Activated CD4-positive, alpha-beta memory T cell treated with anti-CD3 and anti-CD28 coated beads for 36 hours (primary cell): ENCODE measurements around the gene UMAD1. TPM values are rescaled to one million over a fixed set of nuclear protein-coding genes. Genes with fewer than 3 reads are reported as not detected.

Source experiments
- CTCF ChIA-PET: fragments of 350-600 bp; sonication (Branson Sonifier 250); formaldehyde crosslinking; loops from one replicate; lab custom pipeline; 2021; ENCODE audit warnings: antibody characterized with exemption, inconsistent platforms; lab: Charles Lee
- POLR2A ChIA-PET: fragments of 350-600 bp; sonication (Branson Sonifier 250); formaldehyde crosslinking; loops from one replicate; lab custom pipeline; 2021; ENCODE audit warnings: antibody characterized with exemption; lab: Charles Lee
- DNase-seq: peaks from one replicate; pipeline ENCODE4 v3.0.0-alpha.2; 2020
- H3K27ac Mint-ChIP-seq: one replicate; pipeline ENCODE4 v1.8.0; 2021; ENCODE audit warnings: mixed read lengths
- H3K27me3 Mint-ChIP-seq: one replicate; pipeline ENCODE4 v1.8.0; 2021; ENCODE audit warnings: mixed read lengths
- H3K36me3 Mint-ChIP-seq: one replicate; pipeline ENCODE4 v1.8.0; 2021; ENCODE audit warnings: mixed read lengths
- H3K4me1 Mint-ChIP-seq: one replicate; pipeline ENCODE4 v1.8.0; 2021; ENCODE audit warnings: low read depth, mixed read lengths
- H3K4me3 Mint-ChIP-seq: one replicate; pipeline ENCODE4 v1.8.0; 2021; ENCODE audit warnings: mild to moderate bottlenecking, mixed read lengths
- H3K9me3 Mint-ChIP-seq: one replicate; pipeline ENCODE4 v1.8.0; 2021; ENCODE audit warnings: mixed read lengths
- intact Hi-C: fragments of 100-400 bp; cut with micrococcal nuclease; formaldehyde crosslinking; loops from one replicate; pipeline ENCODE4 v1.15.1; 2023
- total RNA-seq, 2 experiments: library from RNA; stranded (reverse); gene quantifications; one replicate each; pipeline ENCODE4 v1.2.3, GENCODE V29; 2021

The UMAD1 gene
- total RNA-seq, 2 experiments from 2014 or later: 15.0 to 17.6 TPM

DNA sequence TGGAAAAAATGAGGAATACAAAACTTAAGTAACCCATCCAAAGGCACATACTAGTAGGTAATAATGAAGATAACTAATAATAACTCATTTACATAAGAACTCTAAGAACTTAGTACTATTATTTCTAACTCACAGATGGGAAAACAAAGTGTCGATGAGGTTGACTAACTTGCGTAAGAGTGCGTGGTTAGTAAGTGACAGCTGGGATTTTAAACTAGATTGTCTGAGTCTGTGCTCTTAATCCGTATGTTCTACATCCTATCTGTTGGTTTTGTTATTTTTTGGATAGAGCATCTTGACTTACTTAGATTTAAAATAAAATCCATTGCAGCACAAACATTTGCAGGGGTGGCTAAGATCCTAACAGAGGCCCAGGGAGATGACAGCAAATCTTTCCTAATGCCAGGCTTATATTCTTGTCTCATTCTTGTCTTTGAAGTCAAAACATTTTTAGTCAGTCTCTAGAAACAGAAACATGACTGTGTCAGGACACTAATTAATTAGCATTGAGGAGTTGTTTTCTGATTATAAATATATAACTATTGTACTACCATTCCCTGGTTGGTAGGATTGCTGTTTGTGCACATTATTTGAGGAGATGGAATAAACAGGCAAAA lies 66.1 kb downstream of the UMAD1 start:
- intact Hi-C loops: no loop called here
- Mint-ChIP-seq H3K36me3 (peaks cover 2% of the 10 kb centered on the region), H3K27me3 (no peaks in the 10 kb centered on the region), H3K27ac (no peak overlapping the region), H3K9me3 (no peaks in the 10 kb centered on the region), H3K4me3 (no peak overlapping the region), H3K4me1 (peaks cover 10% of the 10 kb centered on the region)
- DNase-seq: no peak
- ChIA-PET CTCF (no interaction called here), POLR2A (no interaction called here)

DNA sequence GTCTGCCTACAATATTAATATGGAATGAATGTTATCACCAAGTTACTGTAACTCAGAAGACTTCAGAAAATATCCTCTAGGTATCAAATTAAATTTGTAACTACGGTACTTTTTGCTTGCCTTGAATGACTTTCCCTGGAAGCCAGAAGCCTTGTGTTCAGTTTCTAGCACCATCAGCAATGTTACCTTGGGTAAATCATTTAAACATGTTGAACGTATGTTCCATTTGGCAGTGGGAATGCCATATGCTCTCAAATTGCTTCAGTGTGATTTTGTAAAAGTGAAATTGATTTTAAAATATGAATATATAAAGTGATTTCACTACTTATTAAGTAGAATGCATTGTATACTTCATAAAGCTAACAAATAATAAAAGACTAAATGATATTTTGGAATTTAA lies 66.7 kb downstream of the UMAD1 start:
- H3K27ac Mint-ChIP-seq: no peak overlapping the region
- peaks cover 2% of the 10 kb centered on the region for H3K36me3 Mint-ChIP-seq
- H3K4me1 Mint-ChIP-seq: peaks cover 8% of the 10 kb centered on the region
- no peak for DNase-seq
- no peaks in the 10 kb centered on the region for H3K27me3 Mint-ChIP-seq
- ChIA-PET POLR2A (no interaction called here), CTCF (no interaction called here)
- no peaks in the 10 kb centered on the region for H3K9me3 Mint-ChIP-seq
- intact Hi-C loops: no loop called here
- no peak overlapping the region for H3K4me3 Mint-ChIP-seq

DNA sequence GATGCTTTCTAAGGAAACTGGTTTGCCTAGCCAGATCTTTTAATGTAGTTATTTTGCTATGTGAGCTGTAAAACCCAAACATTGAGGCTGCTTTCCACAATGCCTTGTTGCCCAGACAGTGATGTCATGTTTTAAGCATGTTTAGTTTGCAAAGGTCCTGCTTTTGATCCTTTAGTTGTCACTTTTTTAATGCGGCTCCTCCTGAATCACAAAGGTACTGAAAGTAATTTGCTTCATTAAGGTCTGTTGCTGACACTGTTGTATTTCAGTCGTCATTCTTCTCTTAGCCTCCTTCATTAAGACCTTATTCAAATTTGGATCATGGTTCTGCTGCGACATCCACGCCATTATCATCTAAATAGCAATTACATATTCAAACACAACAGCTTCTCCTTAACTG lies 67.3 kb downstream of the UMAD1 start:
- intact Hi-C loops: no loop called here
- DNase-seq: no peak
- no peak overlapping the region for H3K27ac Mint-ChIP-seq
- ChIA-PET CTCF (no interaction called here), POLR2A (no interaction called here)
- peaks cover 8% of the 10 kb centered on the region for H3K4me1 Mint-ChIP-seq
- peaks cover 2% of the 10 kb centered on the region for H3K36me3 Mint-ChIP-seq
- no peaks in the 10 kb centered on the region for H3K9me3 Mint-ChIP-seq
- H3K27me3 Mint-ChIP-seq: no peaks in the 10 kb centered on the region
- no peak overlapping the region for H3K4me3 Mint-ChIP-seq

DNA sequence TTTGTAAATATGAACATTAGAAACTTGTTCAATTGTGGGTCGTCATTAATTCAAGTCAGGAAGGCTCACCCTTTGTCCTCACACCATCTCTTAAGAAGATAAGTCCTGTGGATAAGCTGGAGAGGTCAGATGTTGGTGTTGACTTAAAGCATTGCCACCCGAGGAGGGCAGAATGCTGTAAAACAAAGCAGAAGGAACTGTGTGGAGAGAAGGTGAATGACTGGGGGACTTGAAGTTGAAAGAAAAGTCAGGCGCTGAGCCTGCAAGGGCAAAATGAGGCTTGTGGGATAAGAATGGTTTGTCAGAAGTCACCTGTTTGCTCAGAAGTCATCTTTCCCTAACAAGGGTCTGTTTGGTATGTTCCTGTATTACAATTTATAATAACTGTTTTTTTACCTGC lies 68.7 kb downstream of the UMAD1 start:
- Mint-ChIP-seq H3K9me3 (no peaks in the 10 kb centered on the region), H3K36me3 (peaks cover 2% of the 10 kb centered on the region), H3K4me1 (peaks cover 8% of the 10 kb centered on the region), H3K27me3 (no peaks in the 10 kb centered on the region), H3K4me3 (no peak overlapping the region), H3K27ac (no peak overlapping the region)
- no peak for DNase-seq
- POLR2A ChIA-PET: no interaction called here
- intact Hi-C loops: no loop called here
- CTCF ChIA-PET: interaction anchor here (0.6 kb wide), 1 partner anchor 70 kb away, joined by 3 read pairs; no protein-coding TSS in a partner anchor

DNA sequence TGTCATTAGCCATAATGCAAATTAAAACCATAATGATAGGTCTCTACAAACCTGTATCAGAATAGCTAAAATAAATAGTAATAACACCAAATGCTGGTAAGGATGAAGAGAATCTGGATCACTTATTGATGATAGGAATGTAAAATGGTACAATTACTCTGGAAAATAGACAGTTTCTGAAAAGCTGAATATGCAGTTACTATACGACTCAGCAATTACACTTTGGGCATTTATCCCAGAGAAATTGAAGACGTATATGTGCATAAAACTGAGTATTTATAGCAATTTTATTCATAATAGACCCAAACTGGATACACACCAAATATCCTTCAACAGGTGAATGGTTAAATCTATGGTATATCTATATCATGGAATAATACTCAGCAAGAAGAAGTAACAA lies 69.9 kb downstream of the UMAD1 start:
- Mint-ChIP-seq H3K4me3 (no peak overlapping the region), H3K4me1 (peaks cover 8% of the 10 kb centered on the region), H3K36me3 (peaks cover 2% of the 10 kb centered on the region), H3K27ac (no peak overlapping the region), H3K27me3 (no peaks in the 10 kb centered on the region), H3K9me3 (no peaks in the 10 kb centered on the region)
- intact Hi-C loops: no loop called here
- POLR2A ChIA-PET: no interaction called here
- DNase-seq: no peak
- CTCF ChIA-PET: no interaction called here

DNA sequence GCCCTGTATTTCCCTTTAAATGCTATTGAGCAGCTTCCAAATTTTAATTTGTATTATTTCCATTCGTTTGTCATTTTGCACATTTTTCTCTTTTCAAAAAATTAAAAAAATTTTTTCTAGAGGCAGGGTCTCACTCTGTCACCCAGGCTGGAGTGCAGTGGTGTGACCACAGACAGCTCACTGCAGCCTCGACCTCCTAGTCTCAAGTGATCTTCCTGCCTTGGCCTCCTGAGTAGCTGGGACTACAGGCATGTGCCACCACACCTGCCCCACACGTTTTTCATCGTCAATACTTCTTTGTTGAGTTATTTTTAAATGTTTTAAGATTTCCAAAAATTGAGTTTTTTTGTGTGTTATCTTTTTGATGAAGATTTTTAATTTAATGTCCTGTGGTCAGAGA lies 73.2 kb downstream of the UMAD1 start:
- intact Hi-C loops: no loop called here
- Mint-ChIP-seq H3K9me3 (no peaks in the 10 kb centered on the region), H3K27ac (no peak overlapping the region), H3K4me1 (peaks cover 3% of the 10 kb centered on the region), H3K36me3 (peaks cover 4% of the 10 kb centered on the region), H3K4me3 (no peak overlapping the region), H3K27me3 (no peaks in the 10 kb centered on the region)
- DNase-seq: no peak
- ChIA-PET POLR2A (no interaction called here), CTCF (no interaction called here)

GRCh38 chr7:7718492-7718891 lies 77.9 kb downstream of the UMAD1 start, which contains the start of gene RPA3:
TSS of gene RPA3 (minus strand) at chr7:7718607. CDS start at chr7:7640418, 78,189 bp downstream.
- H3K9me3 Mint-ChIP-seq: no peaks in the 10 kb centered on the region
- no peak for DNase-seq
- peak within 1 kb of the TSS; percentile 45 for H3K27ac Mint-ChIP-seq
- peaks cover 5% of the 10 kb centered on the region for H3K36me3 Mint-ChIP-seq
- H3K27me3 Mint-ChIP-seq: no peaks in the 10 kb centered on the region
- peaks cover 17% of the 10 kb centered on the region for H3K4me1 Mint-ChIP-seq
- ChIA-PET POLR2A (interaction anchor here (1.4 to 2.2 kb wide), 3 partner anchors 16 to 150 kb away, joined by 3 to 8 read pairs (median 4); partner anchors contain the start of gene UMAD1), CTCF (interaction anchor here (0.8 to 1.7 kb wide), 5 partner anchors 37 to 499 kb away, joined by 3 to 14 read pairs (median 4); no protein-coding TSS in a partner anchor)
- peak within 1 kb of the TSS; percentile 8 for H3K4me3 Mint-ChIP-seq
- intact Hi-C loops: loop anchor here (2.0 to 5.0 kb wide), 4 partner anchors 38 to 322 kb away; partner anchors contain the start of gene UMAD1

DNA sequence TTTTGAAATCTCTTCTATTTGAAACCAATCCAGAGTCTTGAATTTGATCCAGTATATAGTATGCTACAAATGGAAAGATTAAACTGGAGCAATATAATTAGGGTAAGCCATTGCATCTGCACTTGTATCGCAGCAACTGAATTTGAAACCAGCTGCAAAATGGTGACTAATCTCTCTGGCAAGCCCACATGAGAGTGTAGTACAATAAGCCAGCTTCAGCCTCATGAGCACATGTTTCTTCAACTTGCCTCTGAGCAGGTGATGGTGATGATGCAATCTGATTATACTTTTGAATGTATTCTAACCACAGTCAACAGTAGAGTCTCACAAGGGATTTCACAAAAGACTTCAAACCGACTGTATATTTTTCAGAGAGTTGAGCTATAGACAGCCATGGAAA lies 78.7 kb downstream of the UMAD1 start:
- Mint-ChIP-seq H3K27ac (peak overlapping the region; percentile 45), H3K36me3 (peaks cover 5% of the 10 kb centered on the region), H3K4me1 (peaks cover 17% of the 10 kb centered on the region), H3K4me3 (peak overlapping the region; percentile 8), H3K9me3 (no peaks in the 10 kb centered on the region), H3K27me3 (no peaks in the 10 kb centered on the region)
- ChIA-PET POLR2A (interaction anchor here (0.6 to 2.2 kb wide), 6 partner anchors 17 to 151 kb away, joined by 3 to 8 read pairs (median 4); partner anchors contain the start of gene UMAD1), CTCF (interaction anchor here (0.7 to 1.7 kb wide), 9 partner anchors 27 to 471 kb away, joined by 3 to 14 read pairs (median 4); no protein-coding TSS in a partner anchor)
- intact Hi-C loops: loop anchor here (1.0 to 5.0 kb wide), 9 partner anchors 38 to 322 kb away; partner anchors contain the start of genes GLCCI1 and UMAD1
- DNase-seq: peak; percentile 62

- no peak for DNase-seq
- no peaks in the 10 kb centered on the region for H3K9me3 Mint-ChIP-seq
- H3K27ac Mint-ChIP-seq: no peak overlapping the region
- peaks cover 17% of the 10 kb centered on the region for H3K4me1 Mint-ChIP-seq
- H3K4me3 Mint-ChIP-seq: no peak overlapping the region
- no peaks in the 10 kb centered on the region for H3K27me3 Mint-ChIP-seq
- peaks cover 5% of the 10 kb centered on the region for H3K36me3 Mint-ChIP-seq
- intact Hi-C loops: no loop called here
- POLR2A ChIA-PET: interaction anchor here (1.4 to 2.2 kb wide), 2 partner anchors 18 to 80 kb away, joined by 4 to 8 read pairs; partner anchors contain the start of gene UMAD1
- CTCF ChIA-PET: interaction anchor here (1.1 to 1.6 kb wide), 3 partner anchors 19 to 45 kb away, joined by 3 to 5 read pairs (median 4); no protein-coding TSS in a partner anchor
These were observed 79.6 kb downstream of the UMAD1 start for GRCh38 chr7:7720193-7720592.

DNA sequence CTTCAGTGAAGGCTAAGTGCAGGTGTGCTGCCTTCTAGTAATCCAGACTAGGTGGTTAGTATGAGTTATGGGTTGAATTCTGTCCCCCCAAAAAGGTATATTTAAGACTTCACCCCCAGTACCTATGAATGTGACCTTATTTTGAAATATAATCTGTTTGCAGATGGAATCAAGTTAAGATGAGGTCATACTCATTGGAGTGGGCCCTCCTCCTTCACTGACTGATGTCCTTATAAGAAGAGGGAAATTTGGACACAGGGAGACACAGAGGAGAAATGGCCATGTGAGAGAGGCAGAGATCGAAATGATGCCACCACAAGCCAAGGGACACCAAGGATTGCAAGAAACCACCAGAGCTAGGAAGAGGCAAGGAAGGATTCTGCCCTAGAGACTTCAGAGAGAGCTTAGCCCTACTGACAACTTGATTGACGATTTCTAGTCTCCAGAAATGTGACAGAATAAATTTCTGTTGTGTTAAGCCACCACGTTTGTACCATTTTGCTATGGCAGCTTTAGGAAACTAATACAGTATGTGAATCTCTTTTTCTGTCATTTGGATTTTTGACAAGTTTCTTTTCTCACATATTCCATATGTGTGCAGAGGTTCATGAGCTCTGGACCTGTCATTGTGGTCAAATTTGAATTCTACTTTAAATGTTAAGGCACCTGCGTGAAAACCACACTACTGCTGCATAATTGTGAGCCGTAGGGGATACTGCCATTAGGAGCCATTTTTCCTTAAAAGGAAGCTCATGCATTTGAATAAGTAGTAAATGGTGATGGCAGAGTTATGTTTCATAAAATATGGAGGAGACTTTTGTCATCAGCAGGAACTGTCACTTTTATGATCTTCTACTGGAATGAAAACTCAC lies 80.4 kb downstream of the UMAD1 start:
- Mint-ChIP-seq H3K9me3 (no peaks in the 10 kb centered on the region), H3K27ac (no peak overlapping the region), H3K4me1 (peaks cover 17% of the 10 kb centered on the region), H3K36me3 (peaks cover 7% of the 10 kb centered on the region), H3K27me3 (no peaks in the 10 kb centered on the region), H3K4me3 (no peak overlapping the region)
- intact Hi-C loops: no loop called here
- DNase-seq: no peak
- CTCF ChIA-PET: interaction anchor here (1.1 to 1.5 kb wide), 2 partner anchors 18 to 44 kb away, joined by 3 to 5 read pairs; no protein-coding TSS in a partner anchor
- POLR2A ChIA-PET: interaction anchor here (1.5 kb wide), 1 partner anchor 9 kb away, joined by 3 read pairs; no protein-coding TSS in a partner anchor

- H3K36me3 Mint-ChIP-seq: peaks cover 1% of the 10 kb centered on the region
- H3K27ac Mint-ChIP-seq: no peak overlapping the region
- H3K27me3 Mint-ChIP-seq: no peaks in the 10 kb centered on the region
- H3K9me3 Mint-ChIP-seq: no peaks in the 10 kb centered on the region
- no peaks in the 10 kb centered on the region for H3K4me1 Mint-ChIP-seq
- intact Hi-C loops: no loop called here
- no peak for DNase-seq
- CTCF ChIA-PET: interaction anchor here (0.6 kb wide), 1 partner anchor 19 kb away, joined by 3 read pairs; no protein-coding TSS in a partner anchor
- no peak overlapping the region for H3K4me3 Mint-ChIP-seq
- POLR2A ChIA-PET: no interaction called here
These were observed 91.2 kb downstream of the UMAD1 start for GRCh38 chr7:7731732-7732131.
